Measurements from ENCODE around the gene NOS3.
"Not testable (repeated sequence)": the region's sequence is repeated elsewhere in the genome, so short reads cannot be mapped to it uniquely, and the experiment has no call there.

NOS3 gene

DNA sequence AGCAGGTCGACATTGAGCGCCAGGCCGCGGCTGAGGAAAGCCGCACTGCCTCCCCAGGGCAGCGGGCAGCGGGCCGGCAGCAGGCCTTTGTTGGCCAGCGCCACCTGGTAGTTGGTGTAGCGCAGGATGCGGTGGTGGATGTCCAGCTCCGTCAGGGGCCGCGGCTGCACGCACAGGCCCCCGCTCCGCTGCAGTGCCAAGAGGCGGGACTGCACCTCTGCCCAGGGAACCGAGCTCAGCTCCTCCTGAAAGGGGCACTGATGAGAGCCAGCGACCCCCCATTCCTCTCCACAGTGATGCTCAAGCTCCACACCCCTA lies 28.3 kb downstream of the NOS3 start:
- no peak for DNase-seq

DNA sequence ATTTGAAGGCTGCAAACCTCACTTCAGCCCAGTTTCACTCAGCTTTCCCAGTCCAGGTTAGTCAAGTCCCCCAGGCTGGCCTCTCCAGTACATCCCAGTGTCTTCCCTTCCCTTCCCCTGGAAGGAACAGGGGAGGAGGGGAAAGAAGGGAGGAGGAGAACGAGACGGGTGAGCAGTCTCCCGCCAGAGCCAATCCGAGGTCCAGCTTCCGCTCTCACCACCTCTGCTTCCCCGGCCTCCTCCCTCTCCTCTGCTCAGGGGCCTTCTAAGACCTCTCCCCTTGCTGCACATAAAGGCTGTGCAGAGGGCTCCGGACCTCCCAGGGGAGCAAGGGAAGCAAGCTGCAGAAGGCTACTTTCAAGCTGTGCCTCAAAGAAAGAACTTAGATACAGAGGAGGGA lies 29.4 kb downstream of the NOS3 start:
- no peak for DNase-seq

DNA sequence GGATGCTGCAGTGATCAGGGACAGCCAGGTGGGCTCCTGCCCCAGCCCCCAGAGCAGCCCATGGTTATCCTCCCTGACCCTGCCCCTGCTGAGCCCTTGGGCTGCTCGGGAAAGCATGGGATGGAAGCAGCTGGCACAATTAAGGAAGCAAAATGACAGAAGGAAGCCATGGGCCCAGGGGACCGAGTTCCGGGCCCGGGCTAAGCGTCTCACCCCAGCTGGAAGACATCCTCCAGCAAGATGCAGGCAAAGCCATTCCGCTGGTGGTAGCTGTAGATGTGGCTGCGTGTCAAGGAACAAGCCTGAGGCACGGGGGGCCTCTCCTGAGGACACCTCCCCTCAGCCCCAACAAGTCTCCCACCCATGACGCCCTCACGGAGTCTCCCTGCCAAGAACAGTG lies 32.4 kb downstream of the NOS3 start:
- DNase-seq: no peak

DNA sequence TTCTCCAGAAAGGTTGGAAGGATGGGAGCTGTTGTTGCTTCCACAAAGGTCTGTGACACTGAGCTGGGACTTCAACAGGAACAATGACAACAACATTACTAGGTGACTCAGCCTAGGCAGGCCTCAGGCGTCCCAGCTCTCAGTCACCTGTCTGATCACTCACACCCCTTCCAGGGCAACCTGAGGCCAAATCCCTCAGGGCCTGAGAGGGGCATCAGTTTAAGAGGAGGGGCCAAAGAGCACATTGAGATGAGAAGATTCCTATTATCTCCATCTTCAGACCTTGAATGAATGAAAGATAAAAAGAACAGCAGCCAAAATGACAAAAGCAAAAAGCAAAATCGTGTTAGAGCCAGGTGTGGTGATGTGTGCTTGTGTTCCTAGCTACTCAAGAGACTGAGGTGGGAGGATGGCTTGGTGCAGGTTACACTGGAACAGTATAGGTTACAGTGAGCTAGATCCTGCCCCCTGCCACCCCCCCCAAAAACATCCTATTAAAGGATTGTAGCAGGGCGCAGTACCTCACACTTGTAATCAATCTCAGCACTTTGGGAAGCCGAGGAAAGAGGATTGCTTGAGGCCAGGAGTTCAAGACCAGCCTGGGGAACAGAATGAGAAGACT lies 33.7 kb downstream of the NOS3 start, which contains the start of gene ATG9B:
Gene ATG9B (minus strand): TSS at position 60 of the 622 bp plus-strand sequence. CDS start 71 bp downstream, outside the sequence.
- no peak for DNase-seq

DNA sequence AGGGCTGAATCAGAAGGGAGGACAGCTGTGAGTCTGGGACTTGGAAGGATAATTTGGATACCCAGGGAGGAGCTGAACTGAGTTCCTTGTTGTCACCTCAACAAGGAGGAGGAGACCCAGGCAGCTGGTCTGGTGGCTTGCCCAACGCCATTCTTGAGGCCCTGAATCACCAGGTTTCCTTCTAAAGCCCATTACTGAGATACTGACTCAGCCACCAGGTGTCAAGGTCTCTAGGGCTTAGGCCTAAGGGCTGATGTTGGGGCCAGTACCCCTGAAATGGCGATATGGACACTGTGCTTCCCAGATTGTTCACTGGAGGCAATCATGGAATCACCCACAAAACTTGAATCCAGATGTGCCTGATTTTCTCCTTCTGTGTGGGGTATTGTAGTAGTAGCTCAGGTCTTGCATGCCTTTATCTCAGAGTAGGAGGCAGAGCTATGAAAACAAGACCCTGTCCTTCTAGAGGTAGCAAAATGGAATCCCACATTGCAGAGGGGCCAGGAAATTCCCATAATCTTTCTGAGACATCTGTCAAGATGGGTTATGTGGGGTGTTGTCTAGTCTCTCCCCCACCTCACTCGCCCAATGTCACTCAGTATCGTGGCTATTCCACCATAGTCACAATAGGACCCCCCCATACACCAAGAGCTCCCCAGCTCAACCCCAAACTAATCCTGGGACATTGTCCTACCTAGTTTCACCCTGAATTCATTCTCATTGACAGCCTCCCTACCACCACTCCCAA lies 35.3 kb downstream of the NOS3 start:
- no peak for DNase-seq

DNA sequence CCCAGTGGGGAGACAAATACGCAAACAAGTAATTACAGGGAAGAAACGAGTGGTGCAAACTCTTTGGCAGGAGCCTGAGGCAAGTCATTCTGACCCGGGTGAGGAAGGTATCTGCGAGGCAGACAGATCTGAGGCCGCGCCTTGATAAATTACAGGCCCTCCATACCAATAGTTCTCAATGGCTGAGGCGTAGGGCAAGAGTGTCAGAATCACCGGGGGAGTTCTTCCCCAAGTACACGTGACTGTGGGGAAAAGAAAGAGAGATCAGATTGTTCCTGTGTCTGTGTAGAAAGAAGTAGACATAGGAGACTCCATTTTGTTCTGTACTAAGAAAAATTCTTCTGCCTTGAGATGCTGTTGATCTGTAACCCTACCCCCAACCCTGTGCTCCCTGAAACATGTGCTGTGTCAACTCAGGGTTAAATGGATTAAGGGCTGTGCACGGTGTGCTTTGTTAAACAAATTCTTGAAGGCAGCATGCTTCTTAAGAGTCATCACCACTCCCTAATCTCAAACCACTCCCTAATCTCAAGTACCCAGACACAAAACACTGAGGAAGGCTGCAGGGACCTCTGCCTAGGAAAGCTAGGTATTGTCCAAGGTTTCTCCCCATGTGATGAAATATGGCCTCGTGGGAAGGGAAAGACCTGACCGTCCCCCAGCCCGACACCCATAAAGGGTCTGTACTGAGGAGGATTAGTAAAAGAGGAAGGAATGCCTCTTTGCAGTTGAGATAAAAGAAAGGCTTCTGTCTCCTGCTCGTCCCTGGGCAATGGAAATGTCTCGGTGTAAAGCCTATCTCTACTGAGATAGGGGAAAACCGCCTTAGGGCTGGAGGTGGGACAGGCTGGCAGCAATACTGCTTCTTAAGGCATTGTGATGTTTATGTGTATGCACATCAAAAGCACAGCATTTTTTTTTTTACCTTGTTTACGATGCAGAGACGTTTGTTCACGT lies 36.2 kb downstream of the NOS3 start:
- DNase-seq: not testable (repeated sequence)

DNA sequence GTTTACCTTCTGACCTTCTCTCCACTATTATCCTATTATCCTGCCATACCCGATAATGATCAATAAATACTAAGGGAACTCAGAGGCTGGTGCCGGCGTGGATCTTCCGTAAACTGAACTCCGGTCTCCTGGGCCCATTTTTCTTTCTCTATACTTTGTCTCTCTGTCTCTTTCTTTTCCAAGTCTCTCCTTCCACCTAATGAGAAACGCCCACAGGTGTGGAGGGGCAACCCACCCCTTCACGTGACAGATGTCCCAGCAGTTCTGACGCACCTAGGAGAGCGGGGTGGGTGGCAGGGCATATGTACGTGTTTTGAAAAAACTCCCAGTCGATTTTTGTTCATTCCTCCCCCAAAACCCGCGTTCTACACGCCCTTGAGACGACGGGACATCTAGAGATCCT lies 36.9 kb downstream of the NOS3 start:
- DNase-seq: not testable (repeated sequence)

DNA sequence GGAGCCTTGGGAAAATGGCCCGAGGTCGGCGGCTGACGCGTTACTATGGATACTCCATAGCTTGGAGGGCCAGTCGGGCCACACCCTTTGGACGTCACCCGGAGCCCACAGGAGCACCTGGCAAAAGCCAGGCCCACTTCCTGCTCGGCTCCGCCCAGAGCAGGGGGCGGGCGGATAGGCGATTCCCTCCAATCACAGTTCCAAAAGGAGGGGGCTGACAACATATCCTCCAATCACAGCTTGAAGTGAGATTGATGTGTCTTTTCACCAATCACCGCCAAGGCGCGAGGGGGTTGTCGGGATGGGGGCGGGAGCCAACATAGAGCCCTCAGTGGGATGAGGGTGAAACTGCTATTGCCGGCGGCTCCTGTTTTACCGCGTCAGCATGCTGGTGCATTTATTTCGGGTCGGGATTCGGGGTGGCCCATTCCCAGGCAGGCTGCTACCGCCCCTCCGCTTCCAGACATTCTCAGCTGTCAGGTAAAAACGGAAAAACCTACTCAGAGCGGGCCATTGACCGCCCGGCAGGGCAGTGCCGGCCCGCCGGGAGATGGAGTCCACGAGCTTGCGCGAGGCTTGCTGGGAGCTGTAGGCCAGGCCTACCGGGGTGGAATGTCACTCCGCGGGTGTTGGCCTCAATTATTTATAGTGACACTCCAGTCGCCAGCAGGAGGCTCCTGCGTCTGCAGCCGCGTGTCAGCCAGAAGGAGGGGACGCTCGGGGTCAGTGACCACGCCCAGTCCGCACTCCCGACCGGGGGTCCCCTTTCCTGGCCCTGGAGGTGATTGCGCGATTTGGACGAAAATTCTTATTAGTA lies 37.5 kb downstream of the NOS3 start, which contains the start of gene ABCB8:
Gene ABCB8 (plus strand): TSS at position 320 of the 817 bp plus-strand sequence. CDS start 66 bp downstream, at position 386.
- DNase-seq: peak; percentile 99

DNA sequence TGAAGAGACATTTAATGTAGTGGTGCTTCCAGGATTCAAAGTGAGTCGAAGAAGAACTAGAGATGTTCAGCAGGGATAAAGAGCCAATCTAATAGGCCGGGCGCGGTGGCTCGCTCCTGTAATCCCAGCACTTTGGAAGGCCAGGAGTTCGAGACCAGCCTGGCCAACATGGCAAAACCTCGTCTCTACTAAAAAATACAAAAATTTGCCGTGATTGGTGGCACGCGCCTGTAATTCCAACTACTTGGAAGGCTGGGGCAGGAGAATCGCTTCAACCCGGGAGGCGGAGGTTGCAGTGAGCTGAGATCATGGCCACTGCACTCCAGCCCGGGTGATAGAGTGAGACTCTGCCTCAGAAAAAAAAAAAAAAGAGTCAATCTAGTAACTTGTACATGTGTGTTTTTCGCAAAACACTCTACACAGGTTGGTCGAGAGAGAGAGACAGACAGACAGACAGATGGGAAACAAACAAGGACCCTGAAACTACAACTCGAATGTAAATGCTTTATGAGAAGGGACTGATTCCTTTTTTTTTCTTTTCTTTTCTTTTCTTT lies 38.2 kb downstream of the NOS3 start:
- no peak for DNase-seq

DNA sequence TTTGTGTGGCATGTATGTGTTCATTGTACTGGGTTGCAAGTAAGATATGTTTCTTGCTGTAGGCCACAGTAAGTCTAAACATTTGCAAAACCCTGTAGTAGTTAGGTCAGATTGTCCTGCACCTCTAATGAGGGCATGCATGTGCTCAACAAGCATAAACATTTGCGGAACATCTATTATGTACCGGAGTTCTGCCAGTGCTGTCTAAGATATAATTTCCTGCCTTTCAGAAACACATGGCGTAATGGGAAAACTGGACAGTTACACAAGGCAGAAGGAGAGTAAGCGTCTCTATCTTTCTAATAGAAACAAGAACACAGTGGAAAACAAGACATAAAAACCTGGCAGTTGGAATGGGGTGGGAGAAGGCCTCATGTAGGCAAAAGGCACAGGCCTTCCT lies 40.2 kb downstream of the NOS3 start:
- DNase-seq: no peak

DNA sequence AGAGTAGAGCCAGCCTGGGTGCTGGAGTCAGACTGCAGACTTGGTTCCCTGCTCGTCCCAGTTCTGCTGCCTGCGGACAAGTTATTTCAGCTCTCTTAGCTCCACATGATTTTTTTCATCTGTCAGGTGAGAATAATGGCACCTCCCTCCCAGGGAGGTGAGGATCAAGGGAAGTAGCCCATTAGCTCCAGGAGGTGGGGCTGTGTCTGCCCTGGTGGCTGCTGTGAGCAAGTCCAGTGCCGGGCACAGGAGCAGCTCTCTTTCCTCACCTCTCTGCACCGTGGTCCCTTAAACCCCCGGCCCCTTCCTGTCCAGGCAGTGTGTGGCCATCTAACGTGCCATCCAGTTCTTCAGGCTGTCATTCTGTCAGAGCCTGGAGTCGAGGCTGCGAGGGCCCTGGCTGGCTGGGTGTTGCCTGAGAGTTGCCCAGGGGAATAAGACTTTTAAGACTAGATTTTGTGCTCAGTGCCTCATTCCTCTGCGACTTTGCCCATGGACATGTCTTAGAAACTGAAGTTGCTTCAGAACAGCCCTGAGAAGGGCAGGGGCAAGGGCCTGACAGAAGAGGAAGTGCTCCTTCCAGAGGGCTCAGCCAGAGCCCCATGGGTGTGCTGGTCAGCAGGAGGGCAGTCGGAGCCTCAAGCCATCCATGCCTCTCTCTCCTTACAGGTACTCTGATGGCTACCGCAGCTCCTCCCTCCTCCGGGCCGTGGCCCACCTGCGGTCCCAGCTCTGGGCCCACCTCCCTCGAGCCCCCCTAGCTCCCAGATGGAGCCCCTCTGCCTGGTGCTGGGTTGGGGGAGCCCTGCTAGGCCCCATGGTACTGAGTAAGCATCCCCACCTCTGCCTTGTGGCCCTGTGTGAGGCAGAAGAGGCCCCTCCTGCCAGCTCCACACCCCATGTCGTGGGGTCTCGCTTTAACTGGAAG lies 42.4 kb downstream of the NOS3 start:
- DNase-seq: no peak

DNA sequence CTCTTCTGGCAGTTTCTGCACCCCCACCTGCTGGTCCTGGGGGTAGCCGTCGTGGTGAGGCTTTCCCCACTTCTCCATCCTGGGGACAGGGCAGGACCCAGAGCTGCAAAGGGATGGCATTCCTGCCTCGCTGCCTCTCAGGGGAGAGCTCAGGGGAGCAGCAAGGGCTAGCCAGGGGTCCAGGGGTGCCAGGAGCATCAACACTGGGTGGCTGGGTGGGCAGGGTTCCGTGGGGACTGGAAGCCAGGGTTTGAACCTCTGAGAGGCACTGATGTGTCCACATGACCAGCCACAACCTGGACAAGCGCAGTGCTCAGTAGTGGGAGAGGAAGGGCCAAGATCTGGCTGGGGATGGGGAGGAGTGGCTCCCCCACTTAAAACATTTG lies 43.0 kb downstream of the NOS3 start:
- DNase-seq: no peak

DNA sequence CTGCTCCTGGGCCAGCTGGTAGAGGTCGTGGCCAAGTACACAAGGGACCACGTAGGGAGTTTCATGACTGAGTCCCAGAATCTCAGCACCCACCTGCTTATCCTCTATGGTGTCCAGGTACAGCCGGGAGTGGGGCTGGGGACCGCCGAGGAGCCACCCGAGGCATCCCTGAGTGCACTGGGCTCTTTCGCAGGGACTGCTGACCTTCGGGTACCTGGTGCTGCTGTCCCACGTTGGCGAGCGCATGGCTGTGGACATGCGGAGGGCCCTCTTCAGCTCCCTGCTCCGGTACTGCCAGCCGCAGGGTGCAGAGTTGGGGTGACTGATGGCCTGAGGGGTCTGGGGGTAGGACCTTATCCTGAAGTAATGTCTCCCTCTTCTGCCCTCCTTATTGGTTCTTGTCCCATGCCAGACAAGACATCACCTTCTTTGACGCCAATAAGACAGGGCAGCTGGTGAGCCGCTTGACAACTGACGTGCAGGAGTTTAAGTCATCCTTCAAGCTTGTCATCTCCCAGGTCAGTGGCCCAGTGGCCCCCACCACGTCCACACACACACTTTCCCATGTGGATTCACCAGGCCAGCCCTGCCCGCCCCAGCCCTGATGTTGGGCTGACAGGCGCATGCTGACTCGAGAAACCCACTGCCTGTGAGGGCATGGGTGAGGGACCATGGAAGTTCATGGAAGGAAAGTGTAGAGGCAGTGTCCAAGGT lies 43.7 kb downstream of the NOS3 start:
- DNase-seq: no peak

DNA sequence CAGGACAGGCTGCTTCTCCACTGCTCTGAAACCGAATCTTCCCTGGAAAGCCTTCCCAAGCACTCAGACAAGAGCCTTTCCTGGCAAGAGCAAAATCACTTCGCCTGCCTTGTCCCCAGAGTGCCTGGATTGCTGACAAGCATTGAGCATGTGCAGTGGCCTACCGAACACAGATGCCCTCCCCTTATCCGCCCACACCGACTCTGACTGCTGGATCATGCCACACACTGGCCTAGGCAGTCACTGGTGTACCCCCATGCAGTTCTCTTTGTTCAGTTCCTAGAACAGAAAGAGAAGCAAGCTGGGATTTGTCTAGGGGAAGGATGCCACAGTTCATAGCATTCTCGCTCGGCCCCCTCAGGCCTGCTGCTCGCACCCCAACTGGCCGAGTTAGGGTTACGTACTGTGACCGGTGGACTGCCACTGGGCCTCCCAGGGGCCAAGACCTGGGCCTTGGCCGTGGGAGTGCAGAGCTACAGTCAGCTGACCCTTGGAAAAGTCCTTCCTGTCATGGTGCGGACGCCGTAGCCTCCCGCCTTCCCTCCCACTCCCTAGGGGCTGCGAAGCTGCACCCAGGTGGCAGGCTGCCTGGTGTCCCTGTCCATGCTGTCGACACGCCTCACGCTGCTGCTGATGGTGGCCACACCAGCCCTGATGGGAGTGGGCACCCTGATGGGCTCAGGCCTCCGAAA lies 44.4 kb downstream of the NOS3 start:
- DNase-seq: no peak

DNA sequence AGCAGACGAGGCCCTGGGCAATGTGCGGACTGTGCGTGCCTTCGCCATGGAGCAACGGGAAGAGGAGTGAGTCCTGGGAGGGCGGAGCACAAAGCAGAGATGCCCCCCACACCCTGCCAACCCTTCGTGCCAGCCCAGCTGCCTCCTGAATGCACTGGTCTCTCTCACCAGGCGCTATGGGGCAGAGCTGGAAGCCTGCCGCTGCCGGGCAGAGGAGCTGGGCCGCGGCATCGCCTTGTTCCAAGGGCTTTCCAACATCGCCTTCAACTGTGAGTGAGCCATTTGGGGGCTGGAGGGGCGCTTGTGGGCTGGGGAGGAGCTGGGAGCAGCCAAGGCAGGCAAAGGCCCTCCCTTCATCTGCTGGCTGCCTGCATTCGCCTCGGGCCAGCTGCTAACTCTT lies 45.1 kb downstream of the NOS3 start:
- no peak for DNase-seq

DNA sequence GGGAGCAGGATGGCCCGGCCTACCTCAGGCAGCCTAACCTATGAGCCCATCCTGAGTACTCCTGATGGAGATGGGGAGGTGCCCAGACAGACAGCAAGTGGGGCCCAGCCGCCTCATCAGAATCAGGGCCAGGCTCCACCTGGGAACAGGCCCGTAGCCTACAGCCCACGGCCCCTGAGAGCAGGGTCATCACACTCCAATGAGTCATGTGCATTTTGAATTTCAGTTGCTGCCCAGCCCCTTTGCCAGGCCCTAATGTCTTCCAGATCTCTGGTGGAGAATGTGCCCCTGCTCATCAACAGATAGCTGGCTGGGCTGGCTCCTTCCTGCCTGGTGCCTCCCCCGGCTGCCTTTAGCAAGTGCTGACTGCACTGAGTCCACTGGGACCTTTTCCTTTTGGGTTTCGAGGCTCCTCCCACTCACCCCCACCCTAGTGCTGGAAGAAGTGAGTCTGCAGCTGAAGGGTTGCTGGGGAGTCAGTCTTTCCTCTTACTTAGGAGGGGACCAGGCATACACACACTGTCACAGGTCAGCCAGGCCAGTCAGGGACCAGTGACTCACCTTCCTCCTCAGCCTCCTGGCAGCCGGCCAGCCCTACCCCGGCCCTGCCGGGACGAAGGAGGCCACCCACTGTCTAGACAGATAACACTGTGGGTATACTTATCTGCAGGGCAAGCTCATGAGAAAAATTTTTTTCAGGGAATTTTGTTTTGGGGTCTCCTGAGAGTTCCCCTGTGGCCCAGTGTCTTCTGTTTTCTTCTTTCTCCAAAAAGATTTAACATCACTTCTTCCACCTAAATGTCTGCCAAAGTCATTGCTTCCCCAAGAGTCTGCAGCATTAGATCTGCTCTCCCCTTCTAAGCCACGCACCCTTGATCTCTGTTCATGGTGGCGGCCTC lies 48.4 kb downstream of the NOS3 start:
- peak; percentile 90 for DNase-seq

DNA sequence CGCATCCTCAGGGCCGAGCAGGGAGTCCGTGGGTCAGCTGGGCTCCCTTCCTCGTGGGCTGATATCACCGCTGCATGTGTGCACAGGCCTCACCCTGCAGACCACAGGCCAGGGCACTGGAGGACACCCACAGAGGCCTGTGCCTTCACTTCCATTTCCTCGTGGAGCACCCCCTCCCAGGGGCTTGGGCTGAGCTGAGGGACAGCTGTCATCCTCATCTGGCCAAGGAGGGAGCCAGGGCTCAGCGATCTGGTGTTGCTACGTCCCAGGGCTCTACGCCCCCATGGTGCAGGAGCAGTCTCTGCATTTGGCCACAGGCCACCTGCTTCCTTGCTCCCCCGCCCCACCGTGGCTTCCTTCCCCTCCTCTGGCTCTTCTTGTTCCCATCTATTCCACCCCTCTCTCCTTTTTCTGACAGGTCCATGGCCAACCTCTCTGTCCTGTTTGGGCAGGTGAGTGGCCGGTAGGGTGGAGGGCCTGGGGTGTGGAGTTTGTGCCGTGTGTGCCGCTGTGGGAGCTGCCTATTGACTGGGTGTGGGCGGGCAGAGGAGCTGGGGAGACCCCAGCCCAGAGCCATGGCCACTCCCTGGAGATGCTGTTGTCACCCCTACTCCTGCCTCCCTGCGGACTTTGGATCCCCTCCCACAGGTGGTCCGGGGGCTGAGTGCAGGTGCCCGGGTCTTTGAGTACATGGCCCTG lies 49.2 kb downstream of the NOS3 start:
- DNase-seq: no peak
